NCI-H526 treated with DMSO at 0.1 percent for 48 hours (cell line): Measurements from ENCODE around the gene EEA1.
"Not testable (repeated sequence)": the region's sequence is repeated elsewhere in the genome, so short reads cannot be mapped to it uniquely, and the experiment has no call there.

Experiments
- DNase-seq: peaks from one replicate; lab custom pipeline; 2025; lab: John Stamatoyannopoulos, UW

EEA1 gene

DNA sequence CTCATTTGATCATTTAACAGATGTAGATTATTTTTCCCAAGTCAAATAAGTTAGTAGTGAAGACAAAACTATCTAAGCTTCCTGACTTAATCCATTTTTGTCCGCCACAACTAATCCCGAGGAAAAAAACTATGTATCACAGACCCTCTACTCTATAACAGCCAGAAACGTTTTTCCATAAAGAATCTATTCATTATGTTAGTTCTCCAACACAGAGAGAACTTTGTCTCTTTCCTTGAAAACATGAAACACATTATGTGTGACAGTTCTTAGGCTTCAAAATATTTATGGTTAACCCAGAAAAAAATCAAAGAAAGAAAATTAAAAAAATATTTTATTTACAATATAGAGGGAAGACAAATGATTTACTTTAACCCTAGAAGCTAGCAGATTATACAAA is 126.2 kb downstream of the EEA1 start:
- no peak for DNase-seq

GRCh38 chr12:92796650-92797049 is 132.4 kb downstream of the EEA1 start:
- DNase-seq, result no peak

DNA sequence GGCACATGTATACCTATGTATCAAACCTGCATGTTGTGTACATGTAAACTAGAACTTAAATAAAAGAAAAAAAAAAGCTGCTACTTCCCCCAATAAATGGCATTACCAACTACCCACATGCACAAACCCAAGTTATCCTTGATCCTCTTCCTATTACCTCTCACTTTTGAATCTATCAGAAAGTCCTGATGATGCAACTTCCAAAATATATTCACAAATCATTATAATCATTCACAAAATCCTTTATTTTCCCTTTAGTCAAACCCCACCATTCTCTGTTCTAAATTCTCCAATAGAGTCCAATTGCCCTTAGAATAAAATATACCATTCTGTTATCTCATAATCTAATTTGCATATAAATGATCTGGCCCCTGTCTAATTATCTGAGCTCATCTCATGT is 134.3 kb downstream of the EEA1 start:
- no peak for DNase-seq

GRCh38 chr12:92794356-92794755 is 134.7 kb downstream of the EEA1 start:
- DNase-seq, result not testable (repeated sequence)

DNA sequence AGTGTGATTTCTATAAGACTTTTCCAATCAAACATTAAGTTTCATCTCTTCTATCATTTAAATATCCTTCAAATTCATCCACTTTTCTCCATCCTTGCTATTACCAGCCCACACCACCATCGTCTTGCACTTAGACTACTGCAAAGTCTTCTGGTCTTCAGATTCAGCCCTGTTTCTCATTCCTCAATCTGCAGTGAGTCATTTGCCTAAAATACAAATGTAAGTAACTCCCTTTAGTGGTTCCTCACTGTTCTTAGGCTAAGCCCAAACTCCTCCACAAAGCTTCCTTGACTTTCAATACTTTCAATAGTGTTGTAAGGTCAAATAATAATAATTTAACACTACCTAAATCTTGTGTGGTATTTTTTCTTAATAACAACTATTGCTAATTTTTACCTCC is 143.1 kb downstream of the EEA1 start:
- DNase-seq, result no peak

DNA sequence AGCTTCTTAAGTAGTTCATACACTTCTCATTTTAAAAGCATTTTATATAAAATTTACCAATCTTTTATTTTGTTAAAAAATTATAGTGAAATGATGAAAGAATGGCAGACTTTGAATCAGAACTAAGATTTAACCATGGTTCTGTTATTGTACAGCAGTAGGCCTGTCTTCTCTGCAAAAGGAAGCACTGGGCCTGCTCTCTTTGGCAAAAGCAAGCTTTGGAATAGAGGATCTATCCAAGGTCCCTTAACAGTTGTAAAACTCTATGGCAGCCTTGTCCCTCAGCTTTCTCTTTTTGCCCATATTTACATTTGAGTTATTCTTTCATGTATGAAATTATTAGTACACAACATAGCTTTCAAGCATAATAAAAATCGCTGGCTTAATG is 143.5 kb downstream of the EEA1 start:
- no peak for DNase-seq

- DNase-seq, result peak; percentile 86
These were observed 144.1 kb downstream of the EEA1 start for GRCh38 chr12:92784797-92785562.

DNA sequence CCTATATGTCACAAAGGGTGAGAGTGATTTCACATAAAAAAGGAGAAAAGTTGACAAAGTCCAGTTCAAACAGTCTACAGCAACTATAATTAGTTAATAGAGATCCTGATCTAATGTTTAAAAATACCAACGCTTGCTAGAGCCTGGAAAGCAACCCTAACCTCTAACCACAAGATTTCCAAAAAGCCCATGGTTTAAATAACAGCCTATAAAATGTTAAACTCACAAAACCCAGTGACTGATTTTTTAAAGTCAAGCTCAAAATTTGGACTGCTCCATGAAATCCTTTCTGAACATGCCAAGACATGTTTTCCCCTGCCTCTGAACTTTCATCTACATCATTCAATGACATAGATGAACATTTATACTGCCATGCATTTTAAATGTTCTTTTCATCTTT is 144.7 kb downstream of the EEA1 start:
- no peak for DNase-seq

GRCh38 chr12:92779902-92780301 is 149.2 kb downstream of the EEA1 start:
- no peak for DNase-seq

DNA sequence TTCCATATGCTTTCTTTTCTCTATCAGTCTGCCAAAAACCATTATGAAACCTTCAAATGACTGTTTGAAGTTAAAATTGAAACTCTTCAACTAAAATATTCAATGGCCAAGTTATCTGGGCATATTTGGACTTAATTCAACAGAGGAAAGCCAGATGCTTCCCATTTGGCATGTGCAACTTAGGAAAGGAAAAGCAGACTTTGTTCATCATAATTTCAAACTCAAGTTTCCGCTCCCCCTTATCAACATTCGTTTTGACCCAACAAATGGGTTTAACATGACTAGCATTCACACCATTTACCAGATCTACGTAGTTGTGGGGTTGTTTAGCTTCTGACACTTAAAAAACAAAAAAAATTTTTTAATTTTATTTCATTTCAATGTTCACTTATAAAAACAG is 150.6 kb downstream of the EEA1 start:
- no peak for DNase-seq

- DNase-seq, result no peak
These were observed 153.7 kb downstream of the EEA1 start for GRCh38 chr12:92775416-92775815.

DNA sequence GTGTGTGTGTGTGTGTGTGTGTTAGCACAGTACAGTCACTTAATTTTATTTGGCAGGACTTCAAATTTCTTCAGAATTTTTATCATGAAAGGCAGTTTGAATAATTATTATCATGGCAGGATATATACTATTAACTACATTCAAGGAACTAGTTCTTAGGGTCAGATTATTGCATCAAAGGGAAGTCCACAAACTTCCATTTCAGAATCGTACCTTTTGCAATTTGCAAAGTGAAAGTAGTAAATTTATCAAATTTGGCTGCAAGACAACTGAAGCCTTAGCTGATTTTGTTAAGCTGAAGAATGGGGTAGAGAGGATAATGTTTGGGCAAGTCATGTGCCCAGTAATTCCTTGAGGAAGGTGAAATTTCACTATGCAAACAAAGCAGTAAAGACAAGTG is 158.1 kb downstream of the EEA1 start:
- no peak for DNase-seq

DNA sequence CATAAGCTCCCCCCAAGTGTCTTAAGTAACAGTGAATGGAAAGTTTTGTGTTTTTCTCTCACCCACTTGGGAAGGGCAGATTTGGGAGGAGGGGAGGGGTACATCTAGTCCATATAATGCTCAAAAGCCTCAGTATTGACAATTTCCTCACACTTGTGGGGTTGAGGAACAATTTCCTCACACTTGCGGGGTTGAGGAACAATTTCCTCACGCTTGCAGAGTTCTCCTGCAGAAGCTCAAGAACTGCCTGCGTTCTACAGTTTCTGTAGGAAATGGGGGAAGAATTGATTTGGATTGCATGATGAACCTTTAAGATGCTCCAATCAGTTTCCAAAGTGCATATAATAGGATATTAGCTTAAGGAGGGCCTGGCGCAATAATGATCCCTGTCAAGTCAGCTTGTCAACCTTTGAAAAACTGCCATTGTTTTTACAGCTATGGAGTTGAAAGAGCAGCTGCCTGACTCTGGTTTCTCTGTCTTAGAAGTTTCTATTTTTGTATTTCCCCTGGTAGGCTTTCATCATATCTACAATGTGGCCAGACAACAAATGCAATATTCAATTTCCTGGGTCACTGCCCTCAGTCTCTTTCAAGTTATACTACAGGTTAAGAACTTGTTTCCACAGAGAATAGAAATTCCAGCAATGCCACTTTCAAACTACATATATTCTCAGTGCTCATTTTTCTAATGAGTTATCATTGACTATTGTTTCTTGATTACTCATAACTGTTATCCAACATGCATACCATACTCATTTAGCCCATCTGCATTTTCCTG is 159.8 kb downstream of the EEA1 start:
- no peak for DNase-seq

DNA sequence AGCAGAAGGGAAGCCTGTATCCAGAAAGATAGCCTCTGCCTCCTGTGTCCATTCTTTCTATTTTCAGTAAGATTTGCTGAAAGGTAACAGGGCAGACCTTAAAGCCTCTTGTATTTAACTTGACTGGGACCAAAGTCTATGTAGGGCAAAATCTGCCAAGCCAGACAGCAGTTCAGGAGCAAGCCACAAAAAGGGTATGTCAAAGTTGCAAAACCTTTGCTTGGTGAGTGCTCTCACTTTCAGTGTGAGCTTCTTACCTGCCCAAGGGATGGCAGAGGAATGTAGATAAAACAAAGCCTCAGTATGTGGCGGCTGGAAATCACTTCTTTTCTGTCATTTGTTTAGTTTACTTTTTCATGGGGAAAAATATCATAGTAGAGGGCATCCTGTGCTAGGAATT is 163.2 kb downstream of the EEA1 start:
- DNase-seq, result no peak

DNA sequence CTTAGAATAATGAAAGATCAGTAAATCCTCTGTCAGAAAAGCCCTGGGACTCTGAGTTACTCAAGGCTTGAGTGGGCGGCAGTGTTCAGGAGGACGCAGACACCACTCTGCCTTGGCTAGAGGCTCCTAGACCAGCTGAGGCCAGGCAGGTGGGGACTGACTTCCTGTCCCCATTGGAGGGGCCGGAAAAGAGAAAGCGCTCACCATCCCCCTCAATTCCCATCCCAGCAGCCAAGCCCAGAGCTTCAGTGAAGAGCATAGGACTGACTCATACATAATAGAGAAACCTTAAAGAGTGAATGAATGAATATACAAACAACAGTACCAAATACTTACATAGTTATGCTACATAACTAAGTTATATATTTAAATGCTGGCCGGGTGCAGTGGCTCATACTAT is 164.3 kb downstream of the EEA1 start:
- DNase-seq, result no peak

DNA sequence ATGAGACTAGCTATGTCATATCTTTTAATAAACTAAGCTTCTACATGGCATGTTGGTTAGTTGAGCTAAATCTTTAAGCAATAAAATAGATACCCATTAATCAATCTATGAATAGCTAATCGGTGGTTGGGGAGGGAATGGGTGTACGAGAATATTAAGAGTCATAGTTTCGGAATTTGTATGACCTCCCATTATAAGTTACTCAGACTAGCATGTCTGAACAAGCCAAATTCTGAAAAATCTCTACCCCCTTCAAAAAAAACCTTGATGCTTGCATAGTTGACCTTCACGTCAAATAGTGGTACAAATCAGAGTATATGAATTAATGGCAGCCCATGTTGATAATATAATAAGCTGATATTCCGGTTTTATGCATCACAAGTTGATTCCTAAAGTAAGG is 166.3 kb downstream of the EEA1 start:
- no peak for DNase-seq

DNA sequence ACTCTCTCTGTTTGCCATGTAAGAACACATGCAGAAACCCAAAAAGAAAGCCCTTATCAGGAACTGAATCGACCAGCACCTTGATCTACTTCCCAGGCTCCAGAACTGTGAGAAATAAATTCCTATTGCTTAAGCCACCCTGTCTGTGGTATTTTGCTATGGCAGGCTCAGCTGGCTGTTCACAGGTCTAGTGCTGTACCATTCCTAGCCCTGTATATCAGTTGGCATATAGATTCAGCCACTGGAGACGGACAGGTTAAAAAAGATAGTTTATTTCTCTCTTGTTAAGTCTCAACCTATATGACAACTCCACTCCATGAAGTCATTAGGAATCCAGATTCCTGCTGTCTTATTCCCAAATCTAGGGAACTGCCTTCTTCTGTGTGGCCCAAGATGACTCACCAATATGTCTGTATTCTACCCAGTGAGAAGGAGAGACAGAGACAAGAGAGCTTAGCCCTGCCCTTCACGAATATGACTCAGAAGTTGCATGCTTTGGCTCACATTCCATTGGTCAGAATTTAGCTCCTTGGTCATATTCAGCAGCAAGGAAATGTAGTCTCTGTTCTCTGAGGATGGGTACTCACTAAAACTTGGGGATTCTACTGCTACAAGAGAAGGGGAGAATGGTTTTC is 169.3 kb downstream of the EEA1 start:
- DNase-seq, result no peak

DNA sequence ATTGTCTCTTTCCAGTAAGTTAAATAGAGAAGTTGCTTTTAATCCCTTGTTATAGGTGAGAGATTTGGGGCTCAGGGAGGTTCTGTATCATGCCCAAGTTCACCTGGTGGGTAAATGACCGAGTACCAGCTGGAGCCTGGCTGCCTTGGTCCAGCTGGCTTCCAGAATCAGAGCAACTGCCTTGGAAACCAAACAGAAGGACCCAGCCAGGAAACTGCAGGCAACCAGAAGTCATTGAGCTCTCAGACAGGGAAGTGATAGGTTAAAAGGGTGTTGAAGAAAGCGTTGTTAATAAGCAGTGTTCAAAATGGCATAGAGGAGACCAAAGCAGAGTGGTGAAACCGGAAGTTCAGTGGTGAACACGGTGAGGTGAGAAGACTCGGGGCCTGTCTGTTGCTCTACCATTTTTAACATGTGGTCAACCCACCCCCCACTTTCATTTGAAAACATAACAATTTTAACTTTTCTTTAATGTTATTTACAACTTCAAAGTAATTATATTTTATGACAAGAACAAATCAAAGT is 171.4 kb downstream of the EEA1 start:
- no peak for DNase-seq

- no peak for DNase-seq
These were observed 172.0 kb downstream of the EEA1 start for GRCh38 chr12:92756898-92757596.

DNA sequence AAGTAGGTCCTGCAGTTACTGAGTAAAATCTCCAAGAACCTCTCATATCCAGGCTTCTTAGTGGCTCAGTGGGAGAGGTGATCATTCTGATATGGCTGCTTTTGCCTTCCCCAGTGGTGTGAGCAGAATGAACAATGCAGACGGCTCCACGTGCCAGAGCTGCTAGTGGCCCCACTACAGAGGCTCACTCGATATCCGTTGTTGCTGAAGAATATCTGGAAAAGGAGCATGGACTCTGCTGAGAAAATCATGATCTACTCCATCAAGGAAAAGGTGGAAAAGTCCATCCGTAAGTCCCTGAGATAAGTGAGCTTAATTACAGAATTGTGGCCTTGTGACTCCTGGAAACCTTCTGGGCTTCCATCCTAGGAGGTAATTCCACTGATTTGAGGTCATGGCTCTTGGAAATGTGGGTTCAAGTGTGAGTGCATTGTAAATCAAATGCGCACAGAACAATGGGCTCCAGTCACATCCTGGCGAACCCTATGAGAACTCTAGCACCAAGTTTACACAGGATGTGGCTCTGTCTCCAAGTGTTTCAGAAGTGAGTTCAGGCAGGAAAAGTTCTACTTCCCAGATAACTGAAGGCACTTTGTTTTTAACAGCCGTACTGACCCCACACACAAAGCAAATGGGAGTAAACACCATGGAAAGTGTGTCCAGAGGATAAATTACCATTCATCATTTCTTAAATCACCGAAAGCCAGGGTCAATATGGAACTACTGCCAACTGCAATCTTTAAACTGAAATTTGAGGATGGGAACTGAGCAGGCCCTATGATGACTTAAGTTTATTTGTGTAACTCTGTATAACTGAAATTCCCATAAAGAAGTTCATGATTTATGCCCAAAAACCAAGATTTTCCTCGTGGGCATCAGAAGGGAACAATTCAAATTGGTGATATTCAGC is 174.9 kb downstream of the EEA1 start:
- no peak for DNase-seq

DNA sequence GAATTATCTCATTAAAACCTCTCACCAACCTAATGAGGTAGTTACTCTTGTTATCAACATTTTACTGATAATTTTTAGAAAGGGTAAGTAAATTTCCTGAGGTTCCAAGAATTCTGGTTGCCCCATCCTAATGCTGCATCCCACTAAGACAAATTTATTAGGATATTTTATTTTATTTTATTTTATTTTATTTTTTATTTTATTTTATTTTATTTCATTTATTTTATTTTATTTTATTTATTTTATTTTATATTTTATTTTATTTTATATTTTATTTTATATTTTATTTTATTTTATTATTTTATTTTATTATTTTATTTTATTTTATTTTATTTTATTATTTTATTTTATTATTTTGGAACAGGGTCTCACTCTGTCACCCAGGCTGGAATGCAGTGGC is 179.4 kb downstream of the EEA1 start:
- not testable (repeated sequence) for DNase-seq
